Measurements from ENCODE around the gene EDARADD. TPM values are rescaled to one million over a fixed set of nuclear protein-coding genes. Genes with fewer than 3 reads are reported as not detected.
"Not testable (repeated sequence)": the region's sequence is repeated elsewhere in the genome, so short reads cannot be mapped to it uniquely, and the experiment has no call there.

The EDARADD gene
- total and polyA plus RNA-seq, 11 donors: 0.35 to 2.9 (median 2.1) TPM

DNA sequence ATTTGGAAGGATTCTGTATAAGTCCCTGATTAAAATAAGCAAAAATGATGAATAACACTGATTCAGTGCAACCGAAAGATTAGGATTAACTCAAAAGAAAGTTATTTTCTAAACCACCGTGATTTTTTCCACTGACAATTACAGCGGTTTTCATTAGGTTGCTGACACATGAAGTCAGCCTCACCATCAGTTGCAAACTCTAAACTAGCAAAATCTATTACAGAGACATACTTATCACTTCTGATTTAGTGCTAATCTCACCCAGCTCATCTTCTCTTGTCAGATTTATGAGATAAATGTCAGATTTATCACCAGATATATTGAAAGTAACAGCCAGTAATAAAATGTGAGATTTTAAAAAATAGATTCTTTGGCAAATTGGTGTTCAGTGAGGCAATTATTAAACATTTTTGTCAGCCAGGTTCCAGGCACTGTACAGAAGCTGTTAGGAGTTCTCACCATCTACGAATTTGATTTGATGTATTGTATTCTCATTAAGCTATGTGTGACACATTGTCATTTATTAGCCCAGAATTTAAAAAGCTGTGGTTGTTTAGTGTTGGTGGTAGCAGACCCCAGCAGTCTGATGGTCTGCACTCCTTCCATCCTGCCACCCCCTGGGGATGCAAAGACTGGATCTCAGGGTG, 92.4 kb downstream of the EDARADD start:
- no peak overlapping the region for H3K4me3 ChIP-seq
- no peak overlapping the region for H3K27ac ChIP-seq
- TF ChIP-seq POLR2A (IDR thresholded peaks at IDR 0.05): no peak
- TF ChIP-seq, protein P1, sequence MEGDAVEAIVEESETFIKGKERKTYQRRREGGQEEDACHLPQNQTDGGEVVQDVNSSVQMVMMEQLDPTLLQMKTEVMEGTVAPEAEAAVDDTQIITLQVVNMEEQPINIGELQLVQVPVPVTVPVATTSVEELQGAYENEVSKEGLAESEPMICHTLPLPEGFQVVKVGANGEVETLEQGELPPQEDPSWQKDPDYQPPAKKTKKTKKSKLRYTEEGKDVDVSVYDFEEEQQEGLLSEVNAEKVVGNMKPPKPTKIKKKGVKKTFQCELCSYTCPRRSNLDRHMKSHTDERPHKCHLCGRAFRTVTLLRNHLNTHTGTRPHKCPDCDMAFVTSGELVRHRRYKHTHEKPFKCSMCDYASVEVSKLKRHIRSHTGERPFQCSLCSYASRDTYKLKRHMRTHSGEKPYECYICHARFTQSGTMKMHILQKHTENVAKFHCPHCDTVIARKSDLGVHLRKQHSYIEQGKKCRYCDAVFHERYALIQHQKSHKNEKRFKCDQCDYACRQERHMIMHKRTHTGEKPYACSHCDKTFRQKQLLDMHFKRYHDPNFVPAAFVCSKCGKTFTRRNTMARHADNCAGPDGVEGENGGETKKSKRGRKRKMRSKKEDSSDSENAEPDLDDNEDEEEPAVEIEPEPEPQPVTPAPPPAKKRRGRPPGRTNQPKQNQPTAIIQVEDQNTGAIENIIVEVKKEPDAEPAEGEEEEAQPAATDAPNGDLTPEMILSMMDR (IDR thresholded peaks at IDR 0.05): no peak
- H3K27me3 ChIP-seq: no peaks in the 10 kb centered on the region
- H3K4me1 ChIP-seq: peaks cover 0 to 15% (median 2%) of the 10 kb centered on the region in 12 donors
- 74 to 83% (median 78%) methylated on average over 4 of the region's 4 CpGs for WGBS, 4 donors
- intact Hi-C loops (cut with DNase I): loop anchor here in 2 of 10 donors (5.0 kb wide), 1 partner anchor 374 kb away; no protein-coding TSS in a partner anchor
- DNase-seq: no peak
- no peak for ATAC-seq
- H3K36me3 ChIP-seq: no peaks in the 10 kb centered on the region
- no peaks in the 10 kb centered on the region for H3K9me3 ChIP-seq

GRCh38 chr1:236489161-236489560, 95.1 kb downstream of the EDARADD start:
- H3K4me1 ChIP-seq: peaks cover 0 to 15% (median 2%) of the 10 kb centered on the region in 12 donors
- not testable (repeated sequence) for H3K9me3 ChIP-seq, ATAC-seq, H3K36me3 ChIP-seq, DNase-seq, H3K27me3 ChIP-seq, H3K27ac ChIP-seq, H3K4me3 ChIP-seq
- WGBS, 4 donors: 87 to 94% (median 91%) methylated on average over 3 of the region's 3 CpGs
- intact Hi-C loops (cut with DNase I): loop anchor here in 4 of 10 donors (1.0 to 5.0 kb wide), 3 partner anchors 377 to 380 kb away; no protein-coding TSS in a partner anchor

DNA sequence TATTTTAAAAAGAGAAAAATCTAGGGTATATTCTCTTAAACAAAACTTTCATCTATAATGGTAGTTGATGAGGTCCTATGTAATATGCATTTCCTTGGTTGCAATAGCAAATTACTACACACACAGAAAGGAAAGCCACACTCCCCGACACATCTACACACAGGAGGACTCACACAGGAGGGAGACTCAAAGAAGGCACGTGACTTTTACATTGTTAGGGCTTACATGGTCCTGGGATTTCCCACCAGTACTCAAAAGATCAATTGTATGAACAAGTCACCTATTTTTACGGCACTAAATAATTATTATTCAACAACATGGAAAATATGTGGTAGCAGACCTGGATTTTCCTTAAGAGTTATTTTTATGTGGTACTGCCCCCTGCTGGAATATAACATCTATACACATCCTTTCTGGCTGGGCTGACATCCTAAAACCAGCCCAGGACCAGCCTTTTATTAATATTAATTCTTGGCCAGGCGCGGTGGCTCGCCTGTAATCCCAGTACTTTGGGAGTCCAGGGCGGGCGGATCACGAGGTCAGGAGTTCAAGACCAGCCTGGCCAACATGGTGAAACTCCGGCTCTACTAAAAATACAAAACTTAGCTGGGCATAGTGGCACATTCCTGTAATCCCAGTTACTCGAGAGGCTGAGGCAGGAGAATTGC, 95.8 kb downstream of the EDARADD start:
- TF ChIP-seq, protein P1 (IDR thresholded peaks at IDR 0.05): peak; percentile 43 to 71 (median 63)
- TF ChIP-seq POLR2A (IDR thresholded peaks at IDR 0.05): no peak
- ATAC-seq: peak in 3 of 4 donors; percentile 57 to 77 (median 61)

GRCh38 chr1:236491469-236492136, 97.5 kb downstream of the EDARADD start:
- intact Hi-C loops (cut with DNase I): loop anchor here in 5 of 10 donors (2.0 to 5.0 kb wide), 4 partner anchors 379 to 385 kb away; no protein-coding TSS in a partner anchor
- no peaks in the 10 kb centered on the region for H3K36me3 ChIP-seq
- WGBS, 4 donors: 63 to 69% (median 65%) methylated on average over 10 of the region's 10 CpGs
- no peaks in the 10 kb centered on the region for H3K9me3 ChIP-seq
- ATAC-seq (no peak), DNase-seq (no peak)
- H3K4me3 ChIP-seq: peak overlapping the region in 1 of 12 donors; percentile 16
- no peak overlapping the region for H3K27ac ChIP-seq
- no peaks in the 10 kb centered on the region for H3K27me3 ChIP-seq
- no peak for TF ChIP-seq POLR2A (IDR thresholded peaks at IDR 0.05)
- TF ChIP-seq, protein P1 (IDR thresholded peaks at IDR 0.05): no peak
- peaks cover 0 to 20% (median 4%) of the 10 kb centered on the region in 12 donors for H3K4me1 ChIP-seq

More for the DNA sequence above, 95.8 kb downstream of the EDARADD start:
- H3K36me3 ChIP-seq: no peaks in the 10 kb centered on the region
- H3K9me3 ChIP-seq: no peaks in the 10 kb centered on the region
- peak in 1 of 5 donors; percentile 21 for DNase-seq
- H3K4me1 ChIP-seq: peaks cover 0 to 16% (median 2%) of the 10 kb centered on the region in 12 donors
- peak overlapping the region in 1 of 12 donors; percentile 31 for H3K4me3 ChIP-seq
- intact Hi-C loops (cut with DNase I): loop anchor here (1.0 to 5.0 kb wide), 5 partner anchors 378 to 383 kb away; no protein-coding TSS in a partner anchor
- H3K27me3 ChIP-seq: no peaks in the 10 kb centered on the region
- H3K27ac ChIP-seq: peak overlapping the region in 1 of 12 donors; percentile 42
- WGBS, 4 donors: 32 to 51% (median 42%) methylated on average over 11 of the region's 11 CpGs
